Stimulated activated CD8-positive, alpha-beta memory T cell treated with anti-CD3 and anti-CD28 coated beads, Interleukin-2, amount 100 ng/mL, for 48 hours (primary cell): ENCODE measurements around the gene TBC1D24.

Experiments used
- DNase-seq, 2 donors: peaks; one replicate each; pipeline ENCODE4 v3.0.0-alpha.2; 2020; ENCODE audit warnings: low read depth in 2 of 2

Gene TBC1D24

GRCh38 chr16:2498531-2499253 lies 23.8 kb downstream of the TBC1D24 start:
- DNase-seq = no peak

DNA sequence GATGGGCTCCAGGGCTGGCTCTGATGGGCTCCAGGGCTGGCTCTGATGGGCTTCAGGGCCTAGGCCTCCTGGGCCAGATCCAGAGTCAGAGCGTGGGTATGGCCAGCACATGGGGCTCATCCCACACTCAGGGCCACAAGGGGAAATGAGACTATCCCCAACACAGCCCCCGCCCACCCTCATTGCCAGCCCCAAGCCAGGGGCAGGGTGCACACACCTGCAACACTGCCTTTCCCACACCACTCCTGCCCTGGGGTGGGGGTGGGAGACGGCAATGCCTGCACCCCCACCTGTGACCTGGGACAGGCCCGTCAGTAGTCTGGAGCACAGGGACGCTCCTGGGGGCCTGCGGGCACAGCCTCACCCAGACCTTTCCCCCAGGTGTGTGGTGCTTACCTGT lies 24.5 kb downstream of the TBC1D24 start:
- no peak for DNase-seq

- DNase-seq = no peak
Measured at GRCh38 chr16:2499890-2500429, 25.0 kb downstream of the TBC1D24 start.

- no peak for DNase-seq
Measured at GRCh38 chr16:2500430-2500917, 25.5 kb downstream of the TBC1D24 start.

- DNase-seq = peak; percentile 66 to 77
Measured at GRCh38 chr16:2500918-2501750, 26.2 kb downstream of the TBC1D24 start.

DNA sequence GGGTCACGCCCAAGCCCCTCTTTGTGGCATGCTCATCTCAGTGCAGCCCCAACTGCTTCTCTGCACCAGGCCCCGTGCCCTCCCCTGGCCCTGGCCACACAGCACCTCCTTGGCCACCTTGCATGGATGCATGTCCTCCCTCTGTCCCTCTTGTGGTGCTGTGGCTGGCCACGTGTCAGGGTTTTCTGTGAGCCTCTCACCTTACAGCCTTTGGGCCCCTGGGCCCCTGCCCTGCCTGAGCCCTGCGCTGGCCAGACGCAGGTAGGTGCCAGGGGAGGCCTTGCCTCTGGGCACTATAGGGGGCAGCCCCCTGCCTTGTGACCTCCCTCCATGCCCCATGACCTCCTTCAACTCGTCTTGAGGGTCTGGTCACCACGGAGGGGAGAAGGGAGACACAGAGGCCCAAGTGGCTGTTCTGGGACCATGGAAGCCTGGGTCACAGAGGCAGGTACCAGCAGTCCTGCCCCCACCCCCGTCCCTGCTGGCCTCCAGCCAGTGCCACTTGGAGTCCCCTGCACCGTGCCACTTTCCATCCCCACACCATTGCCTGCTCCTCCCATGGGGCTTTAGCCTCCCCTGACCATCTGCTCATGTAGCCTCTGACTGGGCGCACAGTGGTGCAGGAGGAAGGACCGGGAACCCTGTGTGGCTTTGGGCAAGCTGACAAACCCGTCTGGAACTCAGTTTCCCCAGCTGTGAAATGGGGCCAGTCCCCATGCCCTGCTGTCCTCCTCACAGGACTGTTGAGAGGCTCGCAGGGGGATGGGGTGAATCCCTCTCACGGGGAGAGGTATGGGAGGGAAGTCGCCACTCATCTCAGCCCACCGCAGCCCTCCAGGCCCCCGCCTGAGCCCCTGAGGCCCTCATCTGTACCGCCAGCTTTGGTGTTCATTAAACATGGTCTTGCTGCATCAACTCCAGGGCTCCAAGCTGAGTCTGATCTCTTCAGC lies 27.3 kb downstream of the TBC1D24 start:
- no peak for DNase-seq

DNA sequence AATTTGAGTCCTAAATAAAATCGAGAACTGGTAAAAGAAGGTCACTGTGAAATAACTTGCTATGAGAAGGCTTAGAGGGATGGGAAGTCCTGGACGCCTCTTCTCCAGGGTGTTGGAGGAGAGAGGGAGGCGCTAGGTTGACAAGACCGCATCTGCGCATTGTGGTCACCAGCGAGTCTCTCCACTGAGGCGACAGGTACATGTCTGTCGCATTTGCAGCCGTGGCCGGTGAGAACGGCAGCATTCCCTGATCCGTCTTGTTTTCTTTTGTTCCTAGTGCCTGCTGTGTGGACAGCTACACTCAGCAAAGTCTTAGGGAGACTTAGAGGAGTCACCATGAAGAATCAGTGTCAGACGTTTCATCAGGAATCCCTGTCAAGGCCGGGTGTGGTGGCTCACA lies 30.8 kb downstream of the TBC1D24 start:
- DNase-seq = no peak

DNA sequence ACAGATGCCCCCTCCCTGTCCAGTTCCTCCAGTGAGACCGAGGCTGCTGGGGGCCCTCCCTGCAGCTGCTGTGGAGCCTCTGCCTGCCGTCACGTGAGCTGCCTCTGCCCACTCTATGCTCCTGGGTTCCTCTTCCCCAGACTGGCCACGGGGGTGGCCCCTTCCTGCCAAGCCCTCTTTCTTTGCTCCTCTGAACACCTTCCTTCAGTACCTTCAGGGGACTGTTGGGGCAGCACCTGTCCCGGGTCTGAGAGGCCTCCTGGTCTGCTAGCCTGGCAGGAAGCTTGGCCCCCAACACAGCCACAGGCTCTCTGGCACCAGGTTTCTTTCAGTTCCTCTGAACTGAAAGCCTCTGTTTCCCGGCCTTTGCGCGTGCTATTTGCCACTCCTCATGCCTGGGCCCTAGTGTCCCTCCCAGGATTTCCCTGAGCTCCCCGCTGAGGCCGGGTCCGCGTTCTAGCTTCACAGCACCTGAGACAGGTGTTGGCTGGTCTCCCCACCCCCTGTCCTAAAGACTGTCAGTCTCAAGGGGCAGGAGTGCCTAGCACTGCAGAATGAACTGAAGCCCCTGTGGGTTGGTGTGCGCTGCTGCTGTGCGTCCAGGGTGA lies 32.2 kb downstream of the TBC1D24 start:
- DNase-seq = no peak

DNA sequence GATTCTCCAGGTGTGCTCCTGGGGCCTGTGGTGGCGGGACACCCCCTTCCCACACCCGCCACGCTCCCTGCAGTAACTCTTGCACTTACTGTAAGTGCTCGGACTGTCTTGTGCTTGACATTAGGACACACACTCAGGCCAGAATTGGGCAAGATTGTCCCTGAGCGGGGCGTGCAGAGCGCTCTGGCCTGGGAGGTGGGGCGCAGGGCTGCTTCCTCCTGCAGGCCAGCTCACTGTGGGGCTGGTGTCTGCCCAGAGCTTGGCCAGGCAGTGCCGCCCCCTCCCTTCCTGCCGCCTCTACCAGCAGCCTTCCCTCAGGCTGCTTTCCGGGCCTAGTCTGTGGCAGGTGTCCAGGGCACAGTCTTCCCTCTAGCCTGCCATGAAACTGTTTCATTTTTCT lies 32.7 kb downstream of the TBC1D24 start:
- no peak for DNase-seq

GRCh38 chr16:2508722-2509400 lies 33.9 kb downstream of the TBC1D24 start:
- no peak for DNase-seq

- no peak for DNase-seq
Measured at GRCh38 chr16:2511128-2511800, 36.3 kb downstream of the TBC1D24 start.

- no peak for DNase-seq
Measured at GRCh38 chr16:2511996-2512734, 37.2 kb downstream of the TBC1D24 start.

GRCh38 chr16:2512735-2513404 lies 37.9 kb downstream of the TBC1D24 start:
- DNase-seq = no peak

- peak; percentile 84 for DNase-seq
Measured at GRCh38 chr16:2513405-2514332, 38.7 kb downstream of the TBC1D24 start, which contains the start of gene ATP6V0C. Gene ATP6V0C (plus strand): TSS chr16:2513952. CDS start chr16:2514104, 152 bp downstream.

DNA sequence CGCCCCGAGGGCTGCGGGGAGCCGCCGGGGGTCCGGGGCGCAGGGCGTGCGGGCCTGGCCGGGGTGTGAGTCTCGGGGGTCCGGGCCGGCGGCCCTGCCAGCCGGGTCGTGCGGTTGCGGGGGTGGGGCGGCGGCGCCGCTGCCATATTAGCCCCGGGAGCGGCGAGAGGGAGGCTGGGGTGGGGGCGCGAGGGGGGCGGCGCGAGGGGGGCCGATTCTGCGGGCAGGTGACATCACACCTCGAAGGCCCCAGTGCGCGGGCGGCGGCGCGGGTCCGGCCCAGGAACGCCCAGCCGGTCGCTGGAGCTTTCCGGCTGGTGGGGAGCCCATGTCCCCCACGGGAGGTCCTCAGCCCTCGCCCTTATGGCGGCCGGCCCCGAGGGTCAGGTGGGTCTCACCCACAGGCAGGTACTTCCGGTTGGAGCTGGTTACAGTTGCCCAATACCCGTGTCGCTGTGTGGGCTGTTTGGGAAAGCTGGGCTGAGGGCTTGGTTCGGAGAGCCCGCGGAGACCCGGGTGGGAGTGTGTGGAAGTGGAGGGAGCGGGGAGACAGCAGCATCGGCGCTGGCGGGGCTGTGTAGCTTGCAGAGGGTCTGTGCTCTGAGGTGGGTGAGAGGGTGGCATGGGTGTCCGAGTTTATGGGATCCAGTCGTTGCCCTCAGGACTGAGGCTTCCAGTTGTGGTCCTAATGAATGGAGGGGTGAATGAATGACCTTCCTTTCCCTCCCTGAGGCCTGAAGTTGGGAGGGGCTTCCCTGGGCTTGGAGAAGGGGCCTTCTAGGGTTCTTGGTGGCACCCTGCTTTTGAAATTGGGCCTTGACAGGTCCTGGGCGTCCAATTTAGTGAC lies 39.6 kb downstream of the TBC1D24 start:
- peak in 1 of 2 donors; percentile 24 for DNase-seq

DNA sequence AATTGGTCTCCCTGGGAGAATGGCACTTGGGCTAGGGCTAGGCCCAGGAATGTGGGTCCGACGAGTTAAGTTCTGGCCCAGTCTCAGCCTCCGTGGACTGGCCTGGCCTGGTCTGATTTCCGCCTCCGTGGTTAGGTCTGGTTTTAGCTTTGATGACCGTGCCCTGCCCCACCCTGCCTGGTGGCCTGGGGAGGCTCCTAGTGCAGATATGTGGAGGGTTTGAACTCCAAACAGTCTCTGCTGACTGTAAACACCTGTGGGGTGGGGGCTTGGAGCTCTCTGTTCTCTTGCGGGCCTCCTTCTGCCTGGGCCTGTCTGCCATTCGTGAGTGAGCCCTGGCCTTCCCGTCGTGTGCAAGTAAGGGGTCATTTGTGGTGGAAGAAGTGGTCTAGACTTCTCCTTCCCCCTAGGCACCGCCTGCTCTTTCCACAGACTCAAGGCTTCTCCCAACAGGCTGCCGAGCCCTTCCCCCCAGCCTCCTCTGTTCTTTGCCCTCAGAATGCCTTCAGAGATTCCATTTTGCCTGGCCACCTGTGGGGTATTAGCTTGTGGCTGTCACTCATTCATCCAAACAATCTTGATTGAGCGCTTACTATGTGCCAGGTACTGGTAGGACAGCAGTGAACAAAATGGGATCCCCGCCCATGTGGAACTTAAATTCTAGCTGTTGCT lies 40.4 kb downstream of the TBC1D24 start:
- no peak for DNase-seq
